Hepatocyte (in vitro differentiated cells): ENCODE data around the gene AGBL1. TPM values are rescaled to one million over a fixed set of nuclear protein-coding genes. Genes with fewer than 3 reads are reported as not detected.

Source experiments
- DNase-seq: peaks from one replicate; pipeline ENCODE4 v3.0.0-alpha.2; 2016; ENCODE audit warnings: low spot score
- H2AFZ ChIP-seq: fragments of 200-600 bp; sonication (generic); 2 replicates; pipeline ENCODE4 v1.6.0; 2016; ENCODE audit warnings: antibody characterized with exemption, mild to moderate bottlenecking
- H3K27ac ChIP-seq: fragments of 200-600 bp; sonication (generic); 2 replicates; pipeline ENCODE4 v1.5.1; 2016; ENCODE audit warnings: mild to moderate bottlenecking
- H3K27me3 ChIP-seq: fragments of 200-600 bp; sonication (generic); 2 replicates; pipeline ENCODE4 v1.6.1; 2016
- H3K36me3 ChIP-seq: fragments of 200-600 bp; sonication (generic); replicated peaks from 2 replicates; pipeline ENCODE4 v1.5.1; 2016; ENCODE audit warnings: low read depth; ENCODE audit not compliant: insufficient read depth
- H3K4me1 ChIP-seq: fragments of 200-600 bp; sonication (generic); 2 replicates; pipeline ENCODE4 v1.5.1; 2016; ENCODE audit warnings: mild to moderate bottlenecking, moderate library complexity; ENCODE audit not compliant: insufficient read depth
- H3K4me2 ChIP-seq: fragments of 200-600 bp; sonication (generic); 2 replicates; pipeline ENCODE4 v1.6.0; 2016
- H3K4me3 ChIP-seq: fragments of 200-600 bp; sonication (generic); 2 replicates; pipeline ENCODE4 v1.5.1; 2016; ENCODE audit warnings: mild to moderate bottlenecking
- H3K79me2 ChIP-seq: fragments of 200-600 bp; sonication (generic); 2 replicates; pipeline ENCODE4 v1.6.0; 2017; ENCODE audit warnings: mild to moderate bottlenecking
- H3K9me2 ChIP-seq: fragments of 200-600 bp; sonication (generic); replicated peaks from 2 replicates; pipeline ENCODE4 v1.6.0; 2017; ENCODE audit warnings: mild to moderate bottlenecking; ENCODE audit not compliant: insufficient read depth
- H3K9me3 ChIP-seq: fragments of 200-600 bp; sonication (generic); 2 replicates; pipeline ENCODE4 v1.5.1; 2016; ENCODE audit warnings: low read depth, mild to moderate bottlenecking
- H4K20me1 ChIP-seq: fragments of 200-600 bp; sonication (generic); 2 replicates; pipeline ENCODE4 v1.6.0; 2016; ENCODE audit warnings: mild to moderate bottlenecking; ENCODE audit not compliant: insufficient read depth, poor library complexity, severe bottlenecking
- EZH2 ChIP-seq: fragments of 200-600 bp; sonication (generic); IDR thresholded peaks from 2 replicates; pipeline ENCODE4 v1.6.1; 2016; ENCODE audit warnings: antibody characterized with exemption, mild to moderate bottlenecking, borderline replicate concordance
- EZH2phosphoT487 ChIP-seq: fragments of 200-600 bp; sonication (generic); IDR thresholded peaks from one replicate; pipeline ENCODE4 v1.6.1; 2018; ENCODE audit warnings: antibody characterized with exemption, mild to moderate bottlenecking, low read depth, moderate library complexity; ENCODE audit not compliant: unreplicated experiment, severe bottlenecking
- WGBS: methylation state at CpG from one replicate; pipeline ENCODE4 v1.1.6; 2016; ENCODE audit warnings: low lambda C conversion rate; ENCODE audit errors: missing lambda C conversion rate; 5-methylcytosine and 5-hydroxymethylcytosine counted together
- polyA plus RNA-seq: library from polyadenylated mRNA; unstranded; fragments of >200 nt; fragmentation: Nextera tagmentation; extraction: Ambion mirVana; gene quantifications from 2 replicates; pipeline ENCODE4 v1.2.1, GENCODE V29; 2016
- total RNA-seq: library from RNA; depleted of rRNA; stranded (reverse); fragments of >200 nt; gene quantifications from 2 replicates; pipeline ENCODE4 v1.2.3, GENCODE V29; 2014
- TF ChIP-seq, protein P1 (sequence below): fragments of 200-600 bp; sonication (generic); IDR thresholded peaks from 2 replicates; pipeline ENCODE4 v1.5.1; 2016; ENCODE audit warnings: antibody characterized with exemption, mild to moderate bottlenecking; ENCODE audit not compliant: poor library complexity

Gene AGBL1
- total and polyA plus RNA-seq, 2 experiments from 2014 or later, result not detected

DNA sequence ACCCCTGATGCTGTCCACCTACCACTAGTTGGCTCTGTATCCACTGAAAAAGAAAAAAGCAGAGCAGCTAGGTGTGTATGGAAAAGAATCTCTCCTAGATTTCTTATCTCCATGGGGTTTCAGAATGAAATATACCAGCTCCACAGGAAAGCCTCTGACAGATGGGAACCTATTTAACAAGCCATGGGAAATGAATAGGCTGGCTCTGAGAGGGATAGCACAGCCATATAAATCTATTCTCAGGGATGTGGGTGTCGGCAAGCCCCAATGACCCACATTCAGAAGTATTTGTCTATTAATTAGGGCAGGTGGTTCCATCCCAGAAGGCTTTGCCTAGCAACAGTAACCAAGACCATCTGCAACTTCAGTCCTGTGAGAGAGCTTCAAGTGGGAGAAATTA, 694.1 kb downstream of the AGBL1 start:
- peaks cover 4% of the 10 kb centered on the region for H3K4me1 ChIP-seq
- DNase-seq, result no peak
- TF ChIP-seq, protein P1, sequence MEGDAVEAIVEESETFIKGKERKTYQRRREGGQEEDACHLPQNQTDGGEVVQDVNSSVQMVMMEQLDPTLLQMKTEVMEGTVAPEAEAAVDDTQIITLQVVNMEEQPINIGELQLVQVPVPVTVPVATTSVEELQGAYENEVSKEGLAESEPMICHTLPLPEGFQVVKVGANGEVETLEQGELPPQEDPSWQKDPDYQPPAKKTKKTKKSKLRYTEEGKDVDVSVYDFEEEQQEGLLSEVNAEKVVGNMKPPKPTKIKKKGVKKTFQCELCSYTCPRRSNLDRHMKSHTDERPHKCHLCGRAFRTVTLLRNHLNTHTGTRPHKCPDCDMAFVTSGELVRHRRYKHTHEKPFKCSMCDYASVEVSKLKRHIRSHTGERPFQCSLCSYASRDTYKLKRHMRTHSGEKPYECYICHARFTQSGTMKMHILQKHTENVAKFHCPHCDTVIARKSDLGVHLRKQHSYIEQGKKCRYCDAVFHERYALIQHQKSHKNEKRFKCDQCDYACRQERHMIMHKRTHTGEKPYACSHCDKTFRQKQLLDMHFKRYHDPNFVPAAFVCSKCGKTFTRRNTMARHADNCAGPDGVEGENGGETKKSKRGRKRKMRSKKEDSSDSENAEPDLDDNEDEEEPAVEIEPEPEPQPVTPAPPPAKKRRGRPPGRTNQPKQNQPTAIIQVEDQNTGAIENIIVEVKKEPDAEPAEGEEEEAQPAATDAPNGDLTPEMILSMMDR, result peak; percentile 9
- TF ChIP-seq EZH2, result no peak
- H3K27ac ChIP-seq, result peak overlapping the region; percentile 78
- no peaks in the 10 kb centered on the region for H3K9me2 ChIP-seq
- H3K79me2 ChIP-seq, result no peaks in the 10 kb centered on the region
- no peaks in the 10 kb centered on the region for H4K20me1 ChIP-seq
- 47% methylated on average over 1 of the region's 1 CpG for WGBS
- no peaks in the 10 kb centered on the region for H3K36me3 ChIP-seq
- H3K4me2 ChIP-seq, result no peak overlapping the region
- H3K4me3 ChIP-seq, result no peak overlapping the region
- no peaks in the 10 kb centered on the region for H3K9me3 ChIP-seq
- H2AFZ ChIP-seq, result no peak overlapping the region
- no peaks in the 10 kb centered on the region for H3K27me3 ChIP-seq

DNA sequence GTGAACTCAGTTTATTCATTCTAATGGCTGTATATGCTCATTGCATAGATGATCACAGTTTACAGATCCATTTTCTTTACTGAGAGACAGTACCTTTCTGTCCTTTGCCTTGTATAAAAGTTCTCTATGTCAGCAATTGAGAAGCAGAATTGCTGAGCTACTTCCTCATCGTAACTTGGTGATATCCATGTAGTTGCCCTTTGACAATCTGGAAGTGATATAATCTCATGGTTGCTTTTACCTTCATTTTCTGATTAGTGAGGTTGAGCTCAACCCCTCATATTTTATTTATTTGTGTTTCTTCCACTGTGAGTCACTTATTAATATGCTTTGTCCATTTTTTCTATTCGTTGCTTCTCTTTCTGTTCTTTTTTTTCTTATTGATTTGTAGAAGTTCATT, 696.5 kb downstream of the AGBL1 start:
- peaks cover 4% of the 10 kb centered on the region for H3K4me1 ChIP-seq
- H3K9me2 ChIP-seq, result no peaks in the 10 kb centered on the region
- no peaks in the 10 kb centered on the region for H3K9me3 ChIP-seq
- no peaks in the 10 kb centered on the region for H3K36me3 ChIP-seq
- no peaks in the 10 kb centered on the region for H4K20me1 ChIP-seq
- H3K4me2 ChIP-seq, result no peak overlapping the region
- DNase-seq, result no peak
- H3K4me3 ChIP-seq, result no peak overlapping the region
- 83% methylated on average over 2 of the region's 2 CpGs for WGBS
- H3K27ac ChIP-seq, result no peak overlapping the region
- no peak for TF ChIP-seq EZH2
- TF ChIP-seq EZH2phosphoT487, result no peak
- TF ChIP-seq, protein P1, result no peak
- H3K27me3 ChIP-seq, result no peaks in the 10 kb centered on the region
- H3K79me2 ChIP-seq, result no peaks in the 10 kb centered on the region
- no peak overlapping the region for H2AFZ ChIP-seq

- DNase-seq, result no peak
- Histone ChIP-seq H4K20me1 (no peaks in the 10 kb centered on the region), H3K27me3 (no peaks in the 10 kb centered on the region), H3K9me3 (no peaks in the 10 kb centered on the region), H3K79me2 (no peaks in the 10 kb centered on the region), H3K4me2 (no peak overlapping the region), H3K4me3 (no peak overlapping the region), H3K27ac (no peak overlapping the region), H2AFZ (no peak overlapping the region), H3K9me2 (no peaks in the 10 kb centered on the region), H3K36me3 (no peaks in the 10 kb centered on the region), H3K4me1 (peaks cover 4% of the 10 kb centered on the region)
- 89% methylated on average over 1 of the region's 1 CpG for WGBS
- TF ChIP-seq, protein P1, result peak; percentile 5
- no peak for TF ChIP-seq EZH2phosphoT487
Observed at GRCh38 chr15:86796521-86796920, 716.9 kb downstream of the AGBL1 start.

GRCh38 chr15:86797135-86797534, 717.5 kb downstream of the AGBL1 start:
- no peak for TF ChIP-seq EZH2phosphoT487
- no peak overlapping the region for H3K4me2 ChIP-seq
- peaks cover 4% of the 10 kb centered on the region for H3K4me1 ChIP-seq
- no peak overlapping the region for H3K4me3 ChIP-seq
- DNase-seq, result no peak
- no peaks in the 10 kb centered on the region for H3K36me3 ChIP-seq
- H3K9me2 ChIP-seq, result no peaks in the 10 kb centered on the region
- no peak overlapping the region for H2AFZ ChIP-seq
- H3K79me2 ChIP-seq, result no peaks in the 10 kb centered on the region
- no peaks in the 10 kb centered on the region for H4K20me1 ChIP-seq
- H3K27me3 ChIP-seq, result no peaks in the 10 kb centered on the region
- WGBS, result 80% methylated on average over 3 of the region's 3 CpGs
- no peaks in the 10 kb centered on the region for H3K9me3 ChIP-seq
- H3K27ac ChIP-seq, result no peak overlapping the region
